ENCODE measurements around the gene AQP4. TPM values are rescaled to one million over a fixed set of nuclear protein-coding genes. Genes with fewer than 3 reads are reported as not detected.

AQP4 gene
- 0.06 TPM in 1 of 5 replicates, not detected in the others for total RNA-seq (2022; extraction: Qiagen RNA extraction; ENCODE audit: low read depth)

GRCh38 chr18:26865557-26865956, at the start of gene AQP4:
AQP4 (minus strand) TSS chr18:26865707; CDS start chr18:26865689, 18 bp downstream.

